ENCODE measurements around the gene MTRFR.
"Not testable (repeated sequence)": the region's sequence is repeated elsewhere in the genome, so short reads cannot be mapped to it uniquely, and the experiment has no call there.

MTRFR gene

GRCh38 chr12:123200414-123200813 lies 32.8 kb upstream of the MTRFR start:
- no peak overlapping the region for H3K27ac ChIP-seq (replicated peaks)
- TF ChIP-seq REST (IDR thresholded peaks at IDR 0.05; ENCODE audit: insufficient replicate concordance, low read depth) (no peak), POLR2AphosphoS5 (IDR thresholded peaks at IDR 0.05; ENCODE audit: low read depth) (no peak), SPI1 (IDR thresholded peaks at IDR 0.05; ENCODE audit: borderline replicate concordance, low read depth) (no peak), CTCF (IDR thresholded peaks at IDR 0.05; ENCODE audit: insufficient read depth, low read length) (no peak), GABPA (IDR thresholded peaks at IDR 0.05; ENCODE audit: low read depth) (no peak)
- H3K4me3 ChIP-seq (replicated peaks; ENCODE audit: insufficient read depth, low read length), result no peak overlapping the region
- no peaks in the 10 kb centered on the region for H3K27me3 ChIP-seq (ENCODE audit: insufficient read depth, poor library complexity, severe bottlenecking)
- DNase-seq (ENCODE audit: low read depth in 1 of 2, low spot score in 1 of 2), result no peak

- not testable (repeated sequence) for DNase-seq (ENCODE audit: low read depth in 1 of 2, low spot score in 1 of 2); H3K4me3 ChIP-seq (replicated peaks; ENCODE audit: insufficient read depth, low read length)
Measured at GRCh38 chr12:123206794-123207193, 26.4 kb upstream of the MTRFR start.

GRCh38 chr12:123207815-123208214 lies 25.4 kb upstream of the MTRFR start:
- not testable (repeated sequence) for H3K27me3 ChIP-seq (ENCODE audit: insufficient read depth, poor library complexity, severe bottlenecking); H3K27ac ChIP-seq (replicated peaks); H3K4me3 ChIP-seq (replicated peaks; ENCODE audit: insufficient read depth, low read length); DNase-seq (ENCODE audit: low read depth in 1 of 2, low spot score in 1 of 2)

More at GRCh38 chr12:123206794-123207193, 26.4 kb upstream of the MTRFR start:
- not testable (repeated sequence) for H3K27me3 ChIP-seq (ENCODE audit: insufficient read depth, poor library complexity, severe bottlenecking); H3K27ac ChIP-seq (replicated peaks)

- H3K27ac ChIP-seq (replicated peaks), result no peak overlapping the region
- H3K27me3 ChIP-seq (ENCODE audit: insufficient read depth, poor library complexity, severe bottlenecking), result no peaks in the 10 kb centered on the region
- TF ChIP-seq CTCF (IDR thresholded peaks at IDR 0.05; ENCODE audit: insufficient read depth, low read length), result no peak
- TF ChIP-seq GABPA (IDR thresholded peaks at IDR 0.05; ENCODE audit: low read depth), result no peak
- no peak for TF ChIP-seq SPI1 (IDR thresholded peaks at IDR 0.05; ENCODE audit: borderline replicate concordance, low read depth)
- no peak for TF ChIP-seq POLR2AphosphoS5 (IDR thresholded peaks at IDR 0.05; ENCODE audit: low read depth)
- TF ChIP-seq REST (IDR thresholded peaks at IDR 0.05; ENCODE audit: insufficient replicate concordance, low read depth), result no peak
- no peak for DNase-seq (ENCODE audit: low read depth in 1 of 2, low spot score in 1 of 2)
- H3K4me3 ChIP-seq (replicated peaks; ENCODE audit: insufficient read depth, low read length), result no peak overlapping the region
Measured at GRCh38 chr12:123223241-123223668, 10.0 kb upstream of the MTRFR start.

GRCh38 chr12:123225443-123225842 lies 7.8 kb upstream of the MTRFR start:
- H3K27ac ChIP-seq (replicated peaks), result no peak overlapping the region
- TF ChIP-seq POLR2AphosphoS5 (IDR thresholded peaks at IDR 0.05; ENCODE audit: low read depth), result no peak
- TF ChIP-seq CTCF (IDR thresholded peaks at IDR 0.05; ENCODE audit: insufficient read depth, low read length), result no peak
- no peak for TF ChIP-seq GABPA (IDR thresholded peaks at IDR 0.05; ENCODE audit: low read depth)
- no peak for TF ChIP-seq REST (IDR thresholded peaks at IDR 0.05; ENCODE audit: insufficient replicate concordance, low read depth)
- TF ChIP-seq SPI1 (IDR thresholded peaks at IDR 0.05; ENCODE audit: borderline replicate concordance, low read depth), result no peak
- no peak overlapping the region for H3K4me3 ChIP-seq (replicated peaks; ENCODE audit: insufficient read depth, low read length)
- no peaks in the 10 kb centered on the region for H3K27me3 ChIP-seq (ENCODE audit: insufficient read depth, poor library complexity, severe bottlenecking)
- no peak for DNase-seq (ENCODE audit: low read depth in 1 of 2, low spot score in 1 of 2)
